Ramos (cell line): ENCODE measurements around the gene QRFPR.
"Not testable (repeated sequence)": the region's sequence is repeated elsewhere in the genome, so short reads cannot be mapped to it uniquely, and the experiment has no call there.

Experiments used
- in situ Hi-C: fragments of 300-500 bp; cut with MboI; formaldehyde crosslinking; loops from one replicate; pipeline ENCODE4 v1.14.3; 2022; ENCODE audit warnings: low sequenced_read_pairs; ENCODE audit not compliant: unreplicated experiment

The QRFPR gene

DNA sequence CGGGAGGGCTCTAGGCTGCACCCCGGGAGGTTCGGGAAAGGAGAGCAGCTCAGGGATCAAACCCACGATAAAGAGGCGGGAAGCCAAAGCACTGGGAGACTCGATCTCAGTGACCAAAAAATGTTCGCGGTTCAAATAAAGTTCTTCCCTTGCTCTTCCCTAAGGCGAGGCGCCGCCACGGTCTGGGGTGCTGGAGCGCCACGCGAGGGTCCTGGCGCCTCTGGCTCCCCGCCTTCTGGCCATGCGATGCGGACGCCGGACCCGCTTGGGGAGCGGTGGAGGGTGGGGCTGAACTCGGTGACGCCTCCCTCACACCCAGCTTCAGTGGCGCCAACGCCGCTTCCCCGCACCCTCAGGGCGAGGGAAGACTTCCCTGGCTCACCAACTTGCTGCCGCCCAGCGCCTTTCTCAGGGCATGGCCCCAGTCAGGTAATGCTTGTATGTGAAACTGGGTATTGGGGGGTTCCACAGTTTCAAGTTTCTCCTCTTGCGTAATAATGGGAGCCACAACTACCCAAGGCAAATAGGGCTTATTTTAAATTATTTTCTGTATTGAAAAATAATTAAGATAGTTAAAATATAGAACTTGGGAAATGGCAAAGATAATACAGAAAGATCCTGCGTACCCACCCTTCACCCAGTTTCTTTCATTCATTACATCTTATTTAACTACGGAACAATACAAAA, at the start of gene QRFPR:
Gene QRFPR (minus strand): TSS at position 243 of the 687 bp plus-strand sequence. CDS start 371 bp downstream, outside the sequence.
- in situ Hi-C loops: no loop called here

DNA sequence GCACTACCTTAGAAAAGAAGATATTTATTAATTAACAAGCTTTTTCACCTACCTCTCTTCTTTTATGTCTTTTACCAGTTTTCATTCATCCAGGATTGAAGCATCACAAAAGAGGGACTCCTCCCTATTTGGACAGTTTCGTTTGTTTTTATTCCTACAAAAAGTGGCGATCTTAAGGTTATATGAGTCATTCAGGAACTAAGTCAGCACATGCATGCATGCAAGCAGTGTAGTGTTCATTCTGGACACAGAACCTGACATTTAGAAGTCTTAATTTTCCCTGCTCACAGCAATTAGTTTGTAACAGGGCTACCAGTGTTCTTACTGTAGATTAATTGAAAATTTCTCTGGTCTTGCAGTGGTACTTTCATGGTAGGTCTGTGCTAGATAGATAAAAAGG, 47.9 kb upstream of the QRFPR start:
- in situ Hi-C loops: no loop called here

DNA sequence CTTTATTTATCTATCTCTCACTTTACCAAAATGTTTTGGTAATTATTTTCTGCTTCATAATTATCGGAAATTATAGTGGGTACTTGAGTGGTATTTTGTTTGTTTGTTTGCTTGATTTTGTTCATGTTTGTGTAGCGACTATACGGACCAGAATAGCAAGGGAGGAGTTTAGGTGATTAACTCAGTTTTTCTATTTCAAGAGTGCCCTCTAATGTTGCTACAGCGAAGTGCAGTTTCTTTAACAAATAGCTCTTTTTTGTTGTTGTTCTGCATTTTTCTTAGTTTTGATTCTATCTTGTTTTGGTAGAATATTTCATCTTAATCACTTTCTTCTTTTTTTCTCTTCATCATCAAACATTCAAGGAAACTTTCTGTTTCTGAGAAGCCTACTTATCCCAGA, 40.8 kb upstream of the QRFPR start:
- in situ Hi-C loops: no loop called here

DNA sequence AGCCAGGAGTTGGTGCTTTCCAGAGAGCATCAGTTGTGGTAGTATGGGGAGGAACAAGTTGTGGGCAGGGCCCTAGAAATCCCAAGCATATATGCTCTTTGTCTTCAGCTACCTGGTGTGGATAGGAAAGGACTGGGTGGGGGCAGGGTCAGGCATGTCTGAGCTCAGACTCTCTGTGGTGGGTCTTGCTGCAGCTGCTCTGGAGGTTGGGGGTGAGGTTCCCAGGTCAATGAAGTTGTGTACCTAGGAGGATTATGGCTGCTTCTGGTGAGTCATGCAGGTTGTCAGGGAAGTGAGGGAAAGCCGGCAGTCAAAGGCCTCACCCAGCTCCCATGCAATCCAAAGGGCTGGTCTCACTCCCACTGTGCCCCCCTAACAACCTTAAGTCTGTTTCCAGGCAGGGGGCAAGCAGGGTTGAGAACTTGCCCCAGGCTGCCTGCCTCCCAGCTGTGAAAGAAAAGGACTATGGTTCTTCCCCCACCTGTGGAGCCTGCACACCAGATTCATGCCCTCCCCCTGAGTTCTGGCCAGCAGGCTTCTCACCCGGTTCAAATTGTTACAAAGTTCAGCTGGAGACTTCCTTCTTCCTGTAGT, 30.4 kb upstream of the QRFPR start:
- in situ Hi-C loops: no loop called here

DNA sequence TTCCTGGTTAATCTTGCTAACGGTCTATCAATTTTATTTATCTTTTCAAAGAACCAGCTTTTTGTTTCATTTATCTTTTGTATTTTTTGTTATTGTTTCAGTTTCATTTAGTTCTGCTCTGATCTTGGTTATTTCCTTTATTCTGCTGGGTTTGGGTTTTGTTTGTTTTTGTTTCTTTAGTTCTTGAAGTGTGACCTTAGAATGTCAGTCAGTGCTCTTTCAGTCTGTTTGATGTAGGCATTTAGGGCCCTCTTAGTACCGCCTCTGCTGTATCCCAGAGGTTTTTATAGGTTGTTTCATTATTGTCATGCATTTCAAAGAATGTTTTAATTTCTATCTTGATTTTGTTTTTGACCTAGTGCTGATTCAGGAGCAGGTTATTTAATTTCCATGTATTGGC, 27.7 kb upstream of the QRFPR start:
- in situ Hi-C loops: not testable (repeated sequence)

DNA sequence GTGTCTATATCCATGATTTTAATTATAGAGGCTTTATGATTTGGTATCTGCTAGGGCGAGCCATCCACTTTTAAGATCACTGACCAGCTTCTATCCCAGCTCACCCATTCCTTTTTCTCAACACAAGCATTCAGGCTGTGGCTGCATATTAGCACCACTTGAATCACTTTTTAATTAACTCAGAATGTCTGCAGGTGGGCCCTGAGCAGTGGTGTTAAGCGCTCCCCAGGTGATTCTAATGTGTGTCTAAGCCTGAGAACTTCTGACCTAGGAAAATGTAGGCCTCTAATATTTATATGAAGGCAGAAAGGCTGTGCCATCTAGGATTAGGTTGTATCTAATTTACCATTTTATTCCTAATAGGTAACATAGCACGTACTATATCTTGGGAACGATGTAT, 19.8 kb upstream of the QRFPR start:
- in situ Hi-C loops: no loop called here

DNA sequence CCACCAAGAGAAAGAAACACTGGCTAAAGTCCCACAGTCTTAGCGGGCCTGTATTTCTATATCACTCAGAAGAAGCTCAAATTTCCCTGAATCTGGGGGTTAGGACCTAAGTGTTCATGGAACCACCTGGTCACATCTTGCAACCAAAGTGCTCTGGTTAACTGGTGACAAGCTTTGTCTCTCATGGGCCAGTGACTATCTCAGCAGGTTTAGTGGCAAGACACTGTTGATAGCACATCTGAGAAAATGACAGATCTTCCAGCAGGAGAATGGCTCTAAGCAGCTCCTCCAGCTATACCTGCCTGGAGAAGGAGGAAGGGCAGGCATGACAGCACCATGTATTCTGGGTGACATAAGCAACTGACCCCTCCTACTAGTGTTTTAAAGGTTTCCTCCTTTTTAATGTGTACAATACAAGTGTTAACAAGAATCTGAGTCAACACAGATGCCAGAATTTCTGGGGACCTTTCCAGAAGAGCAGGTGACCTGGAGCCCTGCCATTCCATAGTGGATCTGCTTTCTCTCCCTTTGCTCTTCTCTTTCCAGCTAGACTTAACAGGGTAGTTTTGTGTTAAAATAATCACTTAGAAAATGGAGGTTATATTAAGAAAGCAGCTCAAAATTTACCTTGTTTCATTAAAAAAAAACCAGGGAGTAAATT, 17.3 kb upstream of the QRFPR start:
- in situ Hi-C loops: no loop called here

DNA sequence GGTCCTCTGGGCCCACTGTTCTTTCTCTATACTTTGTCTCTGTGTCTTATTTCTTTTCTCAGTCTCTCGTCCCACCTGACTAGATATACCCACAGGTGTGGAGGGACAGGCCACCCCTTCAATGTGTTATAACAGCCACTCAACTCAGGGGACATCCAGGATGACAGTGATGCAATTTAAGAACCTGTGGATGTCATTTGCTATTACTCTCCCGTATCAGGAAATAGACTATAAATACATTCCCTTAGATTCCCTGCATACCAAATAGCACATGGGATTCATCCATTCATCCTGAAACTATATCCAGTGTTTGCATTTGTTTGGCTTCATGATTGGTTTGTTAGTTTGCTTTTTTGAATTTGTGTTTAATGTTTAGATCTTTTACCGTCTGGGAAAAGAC, 16.6 kb upstream of the QRFPR start:
- in situ Hi-C loops: no loop called here

DNA sequence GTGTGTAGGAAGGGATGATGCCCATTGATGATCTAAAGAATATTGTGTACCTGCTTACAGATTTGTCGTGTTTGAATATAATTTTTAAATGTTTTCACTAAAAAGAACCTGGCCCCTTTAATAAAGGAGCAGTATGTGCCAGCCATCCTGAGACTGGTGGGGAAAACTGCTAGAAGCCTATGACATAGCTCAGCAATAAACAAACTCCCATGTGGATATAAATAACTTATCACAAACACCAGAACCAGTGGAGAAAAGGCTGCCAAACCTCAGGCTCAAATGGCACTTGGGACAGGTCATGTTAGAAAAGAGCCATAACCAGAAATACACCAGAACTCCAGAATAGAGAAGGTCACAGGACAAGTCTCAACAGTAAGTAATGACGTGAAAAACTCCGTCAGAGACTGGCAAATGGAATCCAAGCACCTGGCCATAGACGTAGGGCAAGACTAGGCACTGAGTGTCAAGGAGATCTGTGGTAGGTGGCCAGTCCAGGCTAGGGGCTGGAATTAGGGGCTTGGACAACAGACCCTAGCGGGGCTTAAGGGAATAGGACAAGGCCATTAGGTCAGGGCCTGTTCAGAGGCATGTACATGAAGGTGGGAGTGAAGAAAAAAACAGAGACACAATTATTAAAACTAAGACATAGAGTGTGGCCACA, 11.7 kb upstream of the QRFPR start:
- in situ Hi-C loops: no loop called here

DNA sequence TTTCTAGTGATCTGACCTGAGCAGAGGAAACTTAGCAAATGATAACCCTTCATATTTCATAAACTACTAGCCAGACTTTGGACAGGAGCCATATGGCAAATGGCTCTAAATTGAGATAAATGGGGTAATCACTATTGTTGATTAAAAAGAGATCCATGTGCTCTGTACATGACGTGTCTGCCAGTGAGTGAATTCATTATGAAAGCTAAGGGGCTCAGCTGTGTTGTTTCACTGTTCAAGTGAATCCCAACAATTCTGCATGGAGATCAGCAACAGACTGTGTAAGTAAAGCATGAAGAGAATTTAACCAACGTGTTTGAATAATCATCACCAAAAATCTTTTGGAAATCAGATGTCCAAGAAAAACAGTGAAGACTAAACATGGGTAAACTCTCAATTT, 9.5 kb upstream of the QRFPR start:
- in situ Hi-C loops: no loop called here

DNA sequence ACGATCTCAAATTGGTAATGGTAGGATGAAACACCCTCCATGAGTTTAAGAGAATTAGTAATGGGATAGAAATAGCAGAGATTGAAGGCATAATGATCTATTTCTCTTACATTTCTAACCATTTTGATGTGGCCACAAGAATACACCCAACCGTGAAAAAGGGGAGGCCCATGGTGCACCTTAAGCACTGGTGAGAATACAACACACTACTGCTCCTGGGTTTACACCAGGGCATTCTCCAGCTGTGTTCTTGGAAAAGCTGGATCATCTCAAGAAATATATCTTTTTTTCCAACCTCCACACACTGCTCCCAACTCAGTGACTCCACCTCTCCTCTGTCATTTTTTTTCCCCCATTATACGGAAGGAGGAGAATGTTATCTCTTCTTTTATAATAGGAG, 1.5 kb downstream of the QRFPR start:
- in situ Hi-C loops: no loop called here

DNA sequence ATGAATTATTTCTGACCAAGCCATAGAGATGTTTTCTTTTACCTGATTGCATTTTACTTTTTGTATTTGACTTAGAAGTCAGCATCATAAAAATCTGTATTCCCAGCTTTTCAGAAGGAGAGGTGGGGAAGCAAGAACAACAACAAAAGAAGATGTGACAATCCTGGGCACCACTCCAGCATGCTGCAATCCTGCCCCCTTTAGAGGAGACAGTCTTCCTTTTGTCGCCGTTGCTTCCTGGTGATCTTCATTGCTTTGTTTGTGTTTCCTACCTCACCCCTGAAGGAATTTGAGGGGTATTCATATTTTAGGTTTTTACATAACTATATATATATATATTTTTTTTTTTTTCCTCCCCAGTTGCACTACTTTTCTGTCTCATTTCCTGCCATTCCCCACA, 3.7 kb downstream of the QRFPR start:
- in situ Hi-C loops: no loop called here

DNA sequence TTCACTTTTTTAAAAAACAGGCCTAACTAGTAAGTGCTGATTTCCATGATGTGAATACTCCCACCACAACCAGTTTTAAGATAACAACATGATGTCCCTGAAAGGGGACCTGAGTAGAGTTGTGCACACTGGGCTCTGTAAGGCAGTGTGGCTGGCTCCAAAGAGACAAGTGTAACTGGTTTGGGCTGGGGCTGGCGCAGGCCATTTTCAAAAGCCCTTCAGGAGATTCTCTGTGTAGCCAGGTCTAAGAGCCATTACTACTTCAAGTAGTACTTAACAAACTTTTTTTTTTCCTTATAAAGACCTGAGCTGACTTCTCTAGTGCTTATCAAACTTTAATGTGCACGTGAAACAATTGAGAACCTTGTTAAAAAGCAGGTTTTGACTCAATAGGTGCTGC, 4.3 kb downstream of the QRFPR start:
- in situ Hi-C loops: no loop called here

DNA sequence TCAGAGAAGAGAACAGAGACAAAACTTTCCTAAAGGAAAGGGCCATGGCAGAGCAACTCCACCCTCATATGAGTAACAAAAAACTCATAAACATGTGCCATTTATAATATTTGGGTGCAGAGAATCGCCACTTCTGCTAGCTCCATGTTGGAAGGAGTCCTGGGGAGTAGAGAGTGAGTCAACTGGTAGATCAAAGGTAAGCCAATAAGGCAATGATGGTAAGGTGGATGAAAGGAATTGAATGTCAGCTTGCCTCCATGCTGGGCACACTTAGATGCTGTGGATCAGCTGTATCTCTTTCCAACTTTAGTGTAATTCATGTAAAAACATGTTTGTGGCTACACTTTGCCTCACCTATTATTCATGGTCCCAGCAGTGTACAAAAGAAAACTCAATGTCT, 4.7 kb downstream of the QRFPR start:
- in situ Hi-C loops: no loop called here

DNA sequence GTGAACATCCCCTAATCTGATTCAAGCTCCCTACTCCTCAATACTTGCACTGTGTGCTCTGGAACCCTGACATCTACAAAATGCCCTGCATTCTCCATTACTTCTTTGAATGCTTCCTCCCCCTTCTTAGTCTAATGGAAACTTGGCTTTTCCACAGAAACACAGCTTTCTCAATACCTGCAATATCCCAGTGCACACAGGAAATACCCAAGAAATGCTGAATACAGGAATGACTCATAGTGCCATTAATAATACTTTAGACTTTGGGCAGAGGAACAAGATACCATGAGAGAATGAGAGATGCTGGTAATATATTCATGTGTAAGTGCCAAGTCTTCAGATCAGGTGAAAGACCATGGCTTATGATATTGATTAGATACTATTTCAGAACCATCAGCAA, 5.6 kb downstream of the QRFPR start:
- in situ Hi-C loops: no loop called here

DNA sequence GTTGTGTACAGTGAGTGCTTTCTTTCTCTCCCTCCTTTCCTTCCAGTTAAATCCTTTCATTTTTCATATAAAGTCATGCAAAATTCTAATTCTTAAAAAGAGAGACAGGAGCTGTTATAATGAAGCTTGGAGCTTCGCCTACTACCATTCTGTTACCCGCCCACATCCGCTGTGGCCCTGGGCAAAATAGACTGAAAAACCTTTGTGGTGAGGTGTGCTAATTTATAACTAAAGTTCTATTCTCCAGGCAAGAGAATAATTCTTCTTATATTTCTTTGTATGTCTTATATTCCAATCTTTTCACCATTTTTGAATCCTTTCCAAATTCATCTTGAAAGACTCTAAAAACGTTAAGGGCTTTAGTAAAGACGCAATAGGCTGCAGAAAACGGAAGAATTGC, 7.0 kb downstream of the QRFPR start:
- in situ Hi-C loops: no loop called here

DNA sequence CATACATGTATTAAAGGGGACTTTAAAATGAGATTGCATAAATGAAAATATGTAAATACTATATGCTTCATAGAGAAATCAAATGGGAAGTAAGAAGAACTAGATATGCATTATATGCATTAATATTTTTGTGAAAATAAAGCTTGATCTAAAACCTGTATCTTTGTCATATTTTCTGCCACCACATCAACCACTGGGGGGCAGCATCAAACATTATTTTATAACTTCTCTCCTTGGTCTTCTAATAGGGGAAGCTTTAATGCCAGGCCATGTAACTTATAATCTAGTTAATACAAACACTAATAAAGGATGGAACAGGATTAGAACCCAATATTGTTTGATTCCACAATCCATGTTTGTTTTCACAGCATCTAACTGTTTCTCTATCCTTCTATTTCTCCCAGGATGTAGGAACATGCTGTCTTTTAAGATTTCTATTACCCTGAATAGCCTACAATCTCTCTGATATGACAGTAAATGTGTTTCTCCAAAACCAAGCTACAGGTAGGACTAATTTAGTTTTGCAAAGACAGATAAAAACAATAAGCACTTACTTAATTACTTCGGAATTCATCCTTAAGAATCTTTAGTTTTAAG, 10.0 kb downstream of the QRFPR start:
- in situ Hi-C loops: no loop called here

DNA sequence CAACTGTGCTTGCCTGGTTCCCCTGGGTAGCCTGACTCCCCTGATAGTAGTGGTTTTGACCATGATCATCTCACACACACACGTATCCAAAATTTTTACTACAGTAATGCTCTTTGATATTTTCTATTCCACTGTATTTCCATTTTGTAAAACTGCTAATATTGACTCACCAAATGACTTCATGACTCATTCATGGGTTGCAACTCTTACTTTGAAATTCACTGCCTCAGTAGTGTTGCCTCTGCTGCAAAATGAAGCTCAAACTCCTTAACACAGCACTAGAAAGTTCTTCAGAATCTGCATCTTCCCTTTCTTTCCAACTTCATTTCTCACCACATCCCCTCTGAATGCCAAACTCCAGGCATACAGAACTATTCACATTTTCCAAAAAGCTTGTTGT, 20.3 kb downstream of the QRFPR start:
- in situ Hi-C loops: no loop called here

DNA sequence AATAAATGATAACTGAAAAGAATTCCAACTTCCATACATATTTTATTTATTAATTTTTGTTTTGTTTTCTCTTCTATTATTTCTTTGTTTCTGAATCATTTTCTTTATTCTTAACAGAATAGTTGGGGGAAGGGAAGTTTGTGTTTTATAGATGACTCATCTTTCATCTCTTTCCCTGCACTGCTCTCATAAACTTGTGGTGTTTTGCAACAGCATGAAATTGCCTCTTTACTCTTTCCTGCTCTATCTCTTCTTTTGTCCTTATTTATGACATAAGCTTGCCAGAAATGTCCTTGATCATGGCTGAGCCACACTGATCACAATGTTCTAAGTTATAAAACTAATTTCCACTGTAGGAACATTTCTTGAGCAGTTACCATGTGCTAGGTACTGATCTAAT, 22.3 kb downstream of the QRFPR start:
- in situ Hi-C loops: no loop called here

DNA sequence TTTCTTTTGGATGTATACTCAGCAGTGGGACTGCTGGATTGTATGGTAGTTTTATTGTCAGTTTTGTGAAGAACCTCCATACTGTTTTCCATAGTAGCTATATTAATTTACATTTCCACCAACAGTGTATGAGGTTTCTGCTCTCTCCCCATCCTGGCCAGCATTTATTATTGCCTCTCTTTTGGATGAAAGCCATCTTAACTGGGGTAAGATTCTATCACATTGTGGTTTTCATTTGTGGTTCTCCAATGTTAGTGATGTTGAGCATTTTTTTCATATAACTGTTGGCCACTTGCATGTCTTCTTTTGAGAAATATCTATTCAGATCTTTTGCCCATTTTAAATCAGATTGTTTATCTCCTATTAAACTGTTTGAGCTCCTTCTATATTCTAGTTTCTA, 27.6 kb downstream of the QRFPR start:
- in situ Hi-C loops: no loop called here

DNA sequence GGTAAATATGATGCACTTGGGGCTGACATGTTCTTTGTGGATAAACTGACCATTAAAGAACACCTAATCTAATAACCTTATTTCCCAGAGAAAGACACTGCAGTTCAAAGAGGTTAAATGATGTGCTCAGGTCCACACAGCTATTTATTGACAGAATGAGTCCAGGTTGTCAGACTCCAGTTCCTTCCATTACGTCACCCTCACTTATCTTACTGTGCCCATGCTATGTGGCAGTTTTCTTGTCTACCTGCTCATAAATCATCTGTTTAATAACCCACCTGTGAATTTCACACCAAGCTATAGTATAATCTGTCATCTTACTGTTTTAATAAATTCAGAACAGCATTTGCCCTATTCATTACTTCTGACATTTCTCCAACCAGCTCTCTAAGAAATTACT, 36.7 kb downstream of the QRFPR start:
- in situ Hi-C loops: no loop called here
